ENCODE measurements around the gene ZNF319.
A peak's percentile ranks its signal among the peaks of the same experiment; 100 is the strongest.
"Not testable (repeated sequence)": the region's sequence is repeated elsewhere in the genome, so short reads cannot be mapped to it uniquely, and the experiment has no call there.

The ZNF319 gene

DNA sequence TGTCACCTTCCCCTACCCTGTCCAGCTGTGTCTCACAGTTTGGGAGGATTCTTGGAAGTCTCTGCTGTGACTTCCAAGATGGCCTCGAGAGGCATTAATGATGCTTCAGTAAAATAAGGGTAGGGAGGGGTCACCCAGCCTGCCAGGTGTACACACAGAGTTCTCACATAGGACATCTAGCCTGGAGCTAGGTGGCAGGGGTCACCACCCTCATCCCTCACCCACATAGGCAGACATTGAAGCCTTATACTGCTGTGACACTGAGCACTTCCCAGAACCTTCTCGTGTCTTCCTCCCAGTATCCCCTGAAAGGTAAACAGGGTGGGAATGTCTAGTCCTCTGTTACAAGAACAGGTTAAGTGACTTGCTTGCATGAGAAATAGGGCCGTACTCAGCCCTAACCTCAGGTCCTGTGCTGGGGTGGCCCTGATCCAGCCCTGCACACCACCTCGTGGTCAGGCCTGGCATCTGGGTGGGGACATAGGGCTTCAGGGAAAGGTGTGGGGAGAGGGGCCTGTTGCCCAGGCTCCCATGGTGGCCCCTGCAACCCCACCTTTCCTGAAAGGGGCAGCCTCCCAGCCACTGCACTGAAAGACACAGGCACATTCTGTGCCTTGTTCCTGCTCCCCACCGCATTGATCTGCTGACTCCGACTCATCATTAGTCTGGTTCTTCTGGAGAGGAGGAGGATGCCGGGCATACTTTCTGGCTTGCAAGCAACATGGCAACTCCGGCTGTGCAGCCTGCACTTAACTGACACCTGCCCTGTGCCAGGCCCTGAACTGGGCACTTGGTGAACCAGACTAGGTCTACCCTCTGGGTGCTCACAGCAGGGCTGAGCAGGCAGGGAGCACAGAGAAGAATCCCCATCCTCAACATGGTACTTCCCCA lies 21.4 kb upstream of the ZNF319 start:
- DNase-seq (ENCODE audit: low spot score), result no peak

DNA sequence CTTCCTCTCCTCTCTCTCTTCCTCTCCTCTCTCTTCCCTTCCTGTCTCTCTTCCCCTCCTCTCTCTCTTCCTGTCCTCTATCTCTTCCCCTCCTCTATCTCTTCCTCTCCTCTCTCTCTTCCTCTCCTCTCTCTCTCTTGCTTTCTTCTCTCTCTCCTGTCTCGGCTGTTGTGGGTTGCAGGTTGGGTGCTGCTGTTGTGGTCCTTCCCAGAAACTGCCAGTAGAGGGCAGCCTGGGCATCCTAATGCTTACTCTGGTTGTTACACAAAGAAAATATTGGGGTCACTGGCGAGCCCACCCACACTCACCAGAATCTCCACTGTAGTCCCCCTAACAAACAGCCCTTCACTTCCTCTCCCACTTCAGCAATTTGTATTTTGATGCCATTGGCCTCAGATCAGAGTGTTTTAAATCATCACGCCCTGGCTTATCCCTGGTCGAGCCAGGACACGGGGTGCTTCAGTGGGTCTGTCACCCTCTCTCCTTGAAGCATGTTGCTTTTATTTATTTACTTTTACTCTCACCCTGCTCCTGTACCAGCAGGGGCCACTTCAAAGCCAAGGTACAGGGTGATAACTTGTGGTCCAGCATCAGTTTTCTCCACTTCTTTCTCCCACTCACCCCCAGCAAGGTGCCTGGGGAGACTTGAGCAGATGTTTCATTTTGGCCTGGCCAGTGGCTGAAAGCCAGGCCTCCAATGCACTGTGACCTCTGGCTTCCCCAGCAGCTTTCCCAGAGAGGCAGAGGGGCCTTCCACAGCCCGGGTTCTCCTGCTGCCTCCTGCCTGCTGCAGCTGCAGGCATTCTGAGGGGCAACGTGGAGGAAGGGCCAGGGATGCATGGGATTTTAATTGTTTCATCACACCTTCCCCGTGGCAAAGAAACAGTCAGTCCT lies 20.4 kb upstream of the ZNF319 start:
- DNase-seq (ENCODE audit: low spot score), result peak; percentile 49

DNA sequence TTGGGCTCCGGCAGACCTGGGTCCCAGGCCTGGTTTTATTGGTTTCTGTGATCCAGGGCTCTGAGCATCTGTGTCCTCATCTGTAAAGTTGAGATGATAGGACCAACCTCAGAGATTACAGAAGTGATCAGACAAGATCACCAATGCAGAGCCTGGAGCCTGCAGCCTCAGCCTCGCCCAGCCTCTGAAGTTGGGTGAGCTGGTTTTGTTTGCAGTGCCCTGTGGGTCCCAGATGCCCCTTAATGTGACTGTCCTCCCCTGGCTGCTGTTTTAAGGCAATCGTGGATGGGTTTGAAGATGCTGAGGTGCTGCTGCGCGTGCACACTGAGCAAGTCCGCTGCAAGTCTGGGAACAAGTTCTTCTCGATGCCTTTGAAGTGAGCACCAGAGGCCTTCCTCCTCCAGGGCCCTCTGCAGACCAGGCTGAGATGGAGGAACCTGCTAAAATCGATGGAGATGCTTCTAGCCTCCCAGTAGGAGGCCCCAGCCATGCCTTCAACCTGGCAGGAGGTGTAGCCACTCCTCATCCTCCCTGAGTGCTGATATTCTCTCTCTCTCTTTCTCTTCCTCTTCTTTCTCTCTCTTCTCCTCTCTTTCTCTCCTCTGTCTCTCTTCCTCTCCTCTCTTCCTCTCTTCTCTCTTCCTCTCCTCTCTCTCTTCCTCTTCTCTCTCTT lies 19.5 kb upstream of the ZNF319 start:
- DNase-seq (ENCODE audit: low spot score), result no peak

DNA sequence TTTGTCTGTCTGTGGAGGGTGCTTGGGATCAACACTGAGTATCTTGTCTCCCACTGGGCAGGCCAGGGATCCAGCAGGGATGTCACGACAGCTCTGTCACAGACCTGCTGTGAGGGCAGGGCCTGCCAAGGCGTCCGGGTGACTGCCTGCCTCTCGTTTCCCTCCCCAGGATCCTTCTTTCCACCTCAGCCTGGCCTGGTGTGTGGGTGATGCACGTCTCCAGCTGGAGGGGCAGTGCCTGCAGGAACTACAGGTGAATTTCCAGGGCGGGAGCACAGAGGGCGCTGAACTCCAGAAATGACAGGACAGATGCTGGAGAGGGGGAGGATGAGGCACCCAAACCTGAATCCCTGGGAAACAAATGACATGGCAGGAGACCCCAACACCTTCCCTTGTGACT lies 18.3 kb upstream of the ZNF319 start:
- no peak for DNase-seq (ENCODE audit: low spot score)

DNA sequence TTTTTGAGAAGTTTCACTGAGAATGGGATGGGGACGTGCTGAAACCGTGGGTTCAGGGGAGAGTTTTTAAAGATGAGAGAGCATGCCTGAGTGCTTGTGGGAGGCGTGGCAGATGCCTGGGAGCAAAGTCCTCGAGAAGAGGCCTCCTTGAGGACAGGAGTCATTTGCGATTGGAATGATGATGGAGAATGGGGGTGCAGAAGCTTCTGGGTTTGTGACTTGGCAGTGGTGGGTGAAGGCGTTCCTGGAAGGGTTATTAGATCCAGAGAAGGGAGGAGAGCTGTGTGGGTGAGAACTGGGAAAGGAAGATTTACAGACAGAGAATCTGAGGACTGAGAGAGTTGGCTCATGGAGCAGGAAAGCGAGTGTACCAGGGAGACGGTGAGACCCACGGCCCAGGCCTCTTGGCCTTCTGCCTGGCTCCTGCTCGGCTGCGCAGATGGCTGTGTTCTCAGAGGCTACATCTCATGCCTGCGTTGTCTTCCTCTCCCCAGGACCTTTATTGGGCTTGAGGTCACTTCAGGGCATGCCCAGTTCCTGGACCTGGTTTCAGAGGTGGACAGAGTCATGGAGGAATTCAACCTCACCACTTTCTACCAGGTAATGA lies 16.5 kb upstream of the ZNF319 start:
- no peak for DNase-seq (ENCODE audit: low spot score)

DNA sequence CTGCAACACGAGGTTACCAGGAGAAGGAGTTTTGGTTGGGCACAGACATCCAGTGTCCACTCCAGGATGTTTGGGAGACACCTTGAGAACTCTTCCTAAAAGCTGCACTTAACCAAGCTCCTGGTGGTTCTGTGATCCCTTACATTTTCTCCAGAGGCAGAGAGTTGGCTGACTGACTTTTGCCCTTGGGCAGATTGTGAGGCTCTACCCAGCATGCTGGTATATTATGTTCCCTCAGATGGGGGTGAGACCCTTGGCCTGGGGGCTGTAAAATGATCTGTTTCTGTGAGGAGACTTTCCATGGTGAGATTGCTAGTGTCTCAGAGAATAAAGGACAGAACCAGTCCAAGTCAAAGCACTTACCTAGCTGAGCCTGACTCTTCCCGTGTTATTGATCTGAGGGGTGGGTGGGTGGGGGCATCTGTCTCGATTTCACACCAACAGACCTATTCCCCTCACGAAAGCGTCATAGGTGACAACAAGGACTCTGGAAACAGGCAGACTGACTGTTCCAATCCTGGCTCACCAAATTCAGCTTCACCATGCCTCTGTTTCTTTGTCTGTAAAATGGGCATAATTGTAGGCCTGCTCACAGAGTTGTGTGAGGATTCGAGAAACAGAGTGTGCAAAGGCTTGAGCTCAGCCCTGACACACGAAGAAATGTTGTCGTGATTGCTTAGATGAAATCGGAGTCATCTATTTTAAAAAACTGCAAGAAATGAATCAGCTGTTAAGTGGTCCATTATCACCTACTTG lies 12.9 kb upstream of the ZNF319 start:
- DNase-seq (ENCODE audit: low spot score), result no peak

DNA sequence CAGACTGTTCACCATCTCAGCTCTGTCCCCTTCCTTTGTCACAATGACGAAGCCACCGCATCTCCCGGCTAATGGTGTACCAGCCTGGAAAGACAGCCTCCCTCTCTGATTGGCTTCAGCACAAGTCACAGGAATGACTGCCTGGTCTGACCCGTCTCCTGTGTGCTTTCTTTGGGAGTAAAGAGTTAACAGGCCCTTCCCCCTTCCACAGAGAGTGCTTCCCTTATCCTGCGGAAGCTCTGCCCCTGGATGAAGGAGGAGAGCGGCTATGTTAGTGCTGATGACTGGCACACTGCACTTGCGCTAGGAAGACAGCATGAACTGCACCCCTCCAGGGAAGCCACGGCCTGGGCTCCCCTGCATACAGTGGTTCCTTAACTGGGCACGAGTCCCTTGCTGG lies 12.0 kb upstream of the ZNF319 start:
- DNase-seq (ENCODE audit: low spot score), result no peak

DNA sequence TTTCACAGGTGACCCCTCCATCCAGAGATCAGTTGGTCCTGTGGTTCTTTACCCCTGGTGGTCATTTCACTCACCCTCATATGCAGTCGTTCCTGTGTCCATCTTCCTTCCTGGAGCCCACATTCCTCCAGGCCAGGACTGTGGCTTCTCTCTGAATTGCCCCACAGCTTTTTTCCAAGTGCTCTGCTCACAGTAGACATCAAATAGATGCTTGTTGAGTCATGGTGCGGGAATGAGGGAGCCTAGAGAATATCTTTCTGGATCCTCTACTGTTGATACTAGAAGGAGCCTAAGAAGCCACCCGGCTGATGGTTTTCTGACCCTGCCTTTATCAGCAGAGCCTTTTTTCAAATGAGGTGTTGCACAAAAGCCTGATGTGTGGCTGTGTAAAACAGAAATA lies 11.2 kb upstream of the ZNF319 start:
- DNase-seq (ENCODE audit: low spot score), result no peak

DNA sequence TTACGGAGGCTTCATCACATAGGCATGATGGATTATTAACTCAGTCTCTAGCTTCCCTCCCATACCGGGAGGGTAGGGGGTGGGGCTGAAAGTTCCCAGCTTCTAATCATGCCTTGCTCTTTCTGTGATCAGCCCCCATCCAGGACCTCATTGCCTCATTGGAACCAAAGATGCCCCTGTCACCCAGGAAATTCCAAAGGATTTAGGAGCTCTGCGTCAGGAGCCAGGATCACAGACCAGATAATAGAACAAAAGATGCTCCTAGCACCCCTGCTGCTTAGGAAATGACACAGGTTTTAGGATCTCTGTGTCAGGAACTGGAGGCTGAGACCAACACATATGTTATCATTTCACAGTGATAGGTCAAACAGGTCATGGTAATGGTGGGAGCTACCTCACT lies 10.4 kb upstream of the ZNF319 start:
- no peak for DNase-seq (ENCODE audit: low spot score)

DNA sequence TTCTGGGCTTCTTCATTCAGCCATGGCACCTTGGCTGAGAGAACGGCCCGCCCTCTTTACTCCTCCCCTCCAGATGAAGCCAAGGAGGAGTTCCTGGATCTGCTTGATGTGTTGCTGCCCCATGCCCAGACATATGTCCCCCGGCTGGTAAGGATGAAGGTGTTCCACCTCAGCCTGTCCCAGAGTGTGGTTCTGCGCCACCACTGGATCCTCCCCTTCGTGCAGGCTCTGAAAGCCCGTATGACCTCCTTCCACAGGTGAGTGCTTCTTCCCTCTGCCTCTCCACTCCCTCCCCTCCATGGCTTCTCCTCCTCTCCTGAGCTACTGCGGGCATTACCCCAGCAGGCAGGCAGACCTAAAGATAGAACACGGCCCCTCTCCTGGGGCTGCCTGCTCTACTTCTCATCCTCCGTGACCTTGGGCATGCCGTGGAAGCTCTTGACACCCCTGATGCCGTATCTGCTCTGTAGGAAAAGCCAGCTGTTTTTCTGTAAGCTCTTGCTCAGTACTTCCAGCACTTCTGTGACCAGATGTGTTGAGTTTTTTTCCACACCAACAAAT lies 9.5 kb upstream of the ZNF319 start:
- no peak for DNase-seq (ENCODE audit: low spot score)

DNA sequence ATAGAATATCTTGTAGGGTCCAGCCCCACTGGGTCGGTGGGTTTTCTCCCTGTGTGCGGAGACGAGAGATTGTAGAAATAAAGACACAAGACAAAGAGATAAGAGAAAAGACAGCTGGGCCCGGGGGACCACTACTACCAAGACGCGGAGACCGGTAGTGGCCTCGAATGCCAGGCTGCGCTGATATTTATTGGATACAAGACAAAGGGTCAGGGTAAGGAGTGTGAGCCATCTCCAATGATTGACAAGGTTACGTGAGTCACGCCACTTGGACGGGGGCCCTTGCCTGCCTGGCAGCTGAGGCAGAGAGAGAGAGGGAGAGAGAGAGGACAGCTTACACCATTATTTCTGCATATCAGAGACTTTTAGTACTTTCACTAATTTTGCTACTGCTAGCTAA lies 4.3 kb upstream of the ZNF319 start:
- DNase-seq (ENCODE audit: low spot score), result not testable (repeated sequence)

DNA sequence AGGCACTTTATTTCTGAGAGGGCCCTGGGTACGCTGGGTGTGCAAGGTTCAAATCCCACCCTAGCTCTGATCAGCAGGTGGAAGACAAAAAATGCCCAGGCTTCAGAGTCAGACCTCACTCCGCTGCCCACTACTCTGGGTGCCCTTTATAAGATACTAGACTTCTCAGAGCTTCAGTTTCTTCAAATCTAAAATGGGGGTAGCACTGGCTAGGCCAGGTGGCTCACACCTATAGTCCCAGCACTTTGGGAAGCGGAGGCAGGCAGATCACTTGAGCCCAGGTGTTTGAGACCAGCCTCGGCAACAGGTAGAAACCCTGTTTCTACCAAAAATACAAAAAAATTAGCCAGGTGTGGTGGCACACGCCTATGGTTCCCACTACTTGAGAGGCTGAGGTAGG lies 2.5 kb upstream of the ZNF319 start:
- no peak for DNase-seq (ENCODE audit: low spot score)

DNA sequence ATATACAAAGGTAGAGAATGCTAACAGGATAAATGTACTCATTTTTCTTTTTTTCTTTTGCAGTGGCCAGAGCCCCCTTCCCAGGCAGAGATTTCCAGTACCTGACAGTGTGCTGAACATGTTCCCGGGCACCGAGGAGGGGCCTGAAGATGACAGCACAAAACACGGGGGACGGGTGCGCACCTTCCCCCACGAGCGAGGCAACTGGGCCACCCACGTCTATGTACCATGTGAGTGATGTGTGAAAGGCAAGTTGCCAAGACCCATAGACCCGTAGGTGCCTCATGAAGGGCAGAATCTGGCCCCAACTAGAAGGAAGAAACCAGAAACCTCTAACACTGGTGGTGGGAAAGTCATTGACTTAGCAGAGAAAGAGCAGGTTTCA lies 1.9 kb upstream of the ZNF319 start:
- no peak for DNase-seq (ENCODE audit: low spot score)

DNA sequence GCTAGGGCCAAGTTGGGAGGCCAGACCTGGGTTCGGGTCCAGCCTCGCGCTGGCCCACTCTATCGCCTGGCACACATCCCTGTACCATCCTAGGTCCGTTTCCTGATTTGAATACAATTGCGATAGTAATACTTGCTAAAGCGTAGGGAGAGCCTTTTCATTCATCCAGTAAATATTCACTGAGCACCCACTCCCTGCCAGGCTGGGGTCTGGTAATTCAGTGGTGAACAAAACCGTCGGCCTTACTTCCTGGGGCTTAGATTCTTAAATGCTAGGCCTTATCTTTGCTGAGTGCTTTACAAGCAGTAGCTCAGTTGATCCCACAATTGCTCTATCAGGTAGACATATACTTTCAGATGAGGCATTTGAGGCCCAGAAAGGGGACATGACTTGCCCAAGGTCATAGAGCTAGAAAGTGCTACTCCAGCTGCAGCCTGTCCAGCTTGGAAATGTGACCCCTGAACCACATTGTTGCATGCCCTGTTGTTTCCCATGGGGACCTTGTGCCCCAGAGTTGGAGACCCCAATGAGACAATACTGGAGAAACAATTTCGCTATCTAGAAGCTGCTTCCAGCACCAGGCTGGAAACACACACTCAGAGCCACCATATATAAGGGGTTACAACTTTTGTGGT lies 1.4 kb upstream of the ZNF319 start:
- peak; percentile 9 for DNase-seq (ENCODE audit: low spot score)

DNA sequence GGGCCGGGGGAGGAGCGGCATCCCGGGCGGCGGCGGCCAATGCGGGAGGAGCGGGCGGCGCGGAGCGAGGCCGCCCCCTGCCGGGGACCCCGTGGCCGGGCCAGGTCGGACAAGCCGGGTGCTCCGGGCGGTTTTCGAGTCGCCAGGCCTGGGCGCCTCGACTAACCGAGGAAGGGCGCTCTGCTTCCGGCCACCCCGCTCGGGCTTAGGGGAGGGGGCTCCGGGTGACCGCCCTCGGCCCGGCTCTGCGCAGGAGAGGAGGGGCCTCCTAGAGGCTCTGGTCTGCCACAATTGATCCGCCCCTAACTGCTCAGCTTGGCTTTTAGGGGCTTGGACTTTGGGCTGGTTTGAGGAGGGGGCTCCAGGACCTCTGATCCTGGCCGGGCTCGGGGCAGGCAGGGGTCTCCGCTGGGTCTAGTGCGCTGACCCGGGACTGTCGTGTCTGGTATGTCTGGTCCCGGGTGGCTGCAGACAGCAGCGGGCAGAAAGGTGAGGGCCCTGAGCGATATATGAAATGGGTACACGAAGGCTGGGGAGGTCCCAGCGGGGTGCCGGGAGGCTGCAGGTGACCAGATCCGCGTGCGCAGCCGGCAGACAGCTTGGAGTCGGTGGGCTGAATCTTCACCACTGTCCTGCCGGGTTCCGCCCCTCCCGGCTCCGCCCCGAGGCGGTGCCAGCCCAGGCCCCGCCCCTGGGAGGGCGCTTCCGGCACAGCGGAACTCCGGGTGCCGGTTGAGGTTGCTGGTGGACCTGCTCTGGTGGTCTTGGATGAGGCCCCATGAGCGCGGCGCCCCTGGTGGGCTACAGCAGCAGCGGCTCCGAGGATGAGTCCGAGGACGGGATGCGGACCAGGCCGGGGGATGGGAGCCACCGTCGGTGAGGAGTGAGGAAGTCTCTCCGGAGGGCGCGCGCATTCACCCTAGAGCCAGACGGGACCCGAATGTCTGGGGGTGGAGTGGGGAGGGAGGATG lies 519 bp upstream of the ZNF319 start, which contains the start of gene USB1:
Gene USB1 (plus strand): TSS at position 702 of the 971 bp plus-strand sequence. CDS start 77 bp downstream, at position 779.
- peak; percentile 88 for DNase-seq (ENCODE audit: low spot score)

DNA sequence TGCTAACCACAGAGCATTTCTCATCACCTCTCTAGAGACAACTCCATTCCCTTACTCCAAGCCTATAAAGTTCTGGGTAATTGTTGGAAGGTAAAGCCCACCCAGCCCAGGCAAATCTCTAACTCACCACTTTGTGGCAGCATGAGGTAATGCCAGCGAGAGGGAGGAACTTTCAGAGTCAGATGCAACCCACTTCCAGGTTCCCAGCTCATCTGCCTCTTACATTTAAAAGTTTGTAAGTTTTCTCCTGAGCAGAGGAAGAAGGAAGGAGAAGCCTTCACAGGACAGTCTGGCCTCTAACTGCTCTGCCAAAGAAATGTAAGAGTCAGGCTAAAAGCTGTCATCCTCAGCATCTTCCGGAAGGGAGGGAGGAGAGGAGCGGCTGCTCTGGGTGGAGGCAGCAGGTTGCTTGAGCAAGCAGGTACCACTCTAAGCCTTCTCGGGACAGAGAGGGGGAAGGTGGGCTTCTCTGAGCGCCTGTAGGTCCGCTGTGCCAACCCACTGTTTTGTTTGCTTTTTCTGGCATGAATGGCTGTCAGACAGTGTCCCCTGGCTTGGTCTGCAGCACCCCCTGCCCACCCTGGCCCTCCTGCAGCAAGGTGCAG lies 1.0 kb downstream of the ZNF319 start:
- no peak for DNase-seq (ENCODE audit: low spot score)

DNA sequence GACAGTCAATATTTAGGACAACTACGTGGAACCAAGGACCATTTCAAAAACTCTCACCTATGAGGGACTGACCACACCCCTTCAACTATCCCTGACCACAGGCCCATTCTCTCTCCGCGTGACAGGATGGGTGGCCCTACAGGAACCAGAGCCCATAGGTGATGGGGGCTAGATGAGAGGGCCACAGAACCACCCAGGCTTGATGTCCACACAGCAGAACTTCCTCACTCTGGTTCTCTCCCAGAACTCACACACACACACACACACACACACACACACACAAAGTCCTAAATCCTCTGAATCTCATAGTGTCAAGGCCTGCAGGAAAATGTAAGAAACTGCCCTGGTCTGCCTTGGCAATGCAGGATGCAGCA lies 1.5 kb downstream of the ZNF319 start:
- DNase-seq (ENCODE audit: low spot score), result no peak

DNA sequence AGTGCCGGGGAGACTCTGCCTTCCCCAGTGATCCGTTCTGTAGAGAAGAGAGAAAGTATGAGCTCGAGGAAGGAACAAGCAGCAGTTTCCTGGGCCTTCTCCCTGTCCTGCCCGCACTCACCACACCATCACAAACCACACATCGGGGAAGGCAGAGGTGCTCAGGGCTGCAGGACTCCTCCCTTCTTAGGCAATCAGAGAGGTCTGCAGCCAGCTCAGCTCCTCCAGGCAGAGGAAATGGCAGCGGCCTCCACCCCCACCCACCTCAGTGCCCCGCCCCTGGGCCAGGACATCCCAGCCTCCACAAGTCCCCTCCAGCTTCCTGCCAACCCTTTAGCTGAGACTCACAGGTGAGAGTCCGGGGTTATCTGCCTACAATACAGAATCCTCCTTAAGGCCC lies 2.0 kb downstream of the ZNF319 start:
- no peak for DNase-seq (ENCODE audit: low spot score)

Data from hematopoietic multipotent progenitor cell treated with erythropoietin and hydrocortisone succinate and interleukin-3 and kit ligand, for 17 days (in vitro differentiated cells).